H7 (cell line): Measurements from ENCODE around the gene AACS. TPM values are rescaled to one million over a fixed set of nuclear protein-coding genes. Genes with fewer than 3 reads are reported as not detected.

Experiments
- DNase-seq: peaks from one replicate; pipeline ENCODE4 v3.0.0; 2012
- H3K27me3 ChIP-seq: 2 replicates; pipeline ENCODE4 v1.6.0; 2011; ENCODE audit warnings: mild to moderate bottlenecking, low read length; ENCODE audit not compliant: control insufficient read depth, insufficient read depth
- H3K36me3 ChIP-seq: replicated peaks from 2 replicates; pipeline ENCODE4 v1.5.1; 2011; ENCODE audit warnings: low read length; ENCODE audit not compliant: control insufficient read depth, insufficient read depth
- H3K4me3 ChIP-seq: 2 replicates; pipeline ENCODE4 v1.5.1; 2011; ENCODE audit warnings: low read depth, mild to moderate bottlenecking, control low read depth, low read length, moderate library complexity; ENCODE audit not compliant: insufficient read depth
- total RNA-seq: library from RNA; depleted of rRNA; stranded (reverse); fragments of >200 nt; shearing (Covaris generic); gene quantifications from 2 replicates; pipeline ENCODE4 v1.2.3, GENCODE V29; 2014

The AACS gene
- total RNA-seq, 1 experiment from 2014 or later: 34.0 TPM

DNA sequence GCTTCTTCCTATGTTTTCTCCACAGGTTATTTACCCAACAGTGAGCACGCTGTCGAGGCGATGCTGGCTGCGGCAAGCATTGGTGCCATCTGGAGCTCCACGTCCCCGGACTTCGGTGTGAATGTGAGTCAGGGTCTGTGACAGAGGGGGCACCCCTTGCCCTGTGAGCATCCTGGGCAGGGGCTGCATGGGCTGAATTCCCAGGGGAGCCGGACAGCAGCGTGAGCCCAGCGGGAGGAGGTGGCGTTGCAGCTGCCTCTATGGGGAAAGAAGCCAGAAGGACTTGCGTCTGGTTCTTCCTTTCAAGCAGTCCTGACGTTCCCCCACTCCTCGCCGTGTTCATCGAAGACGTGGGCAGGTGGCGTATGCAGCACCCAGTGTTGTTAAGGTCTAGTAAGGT lies 26.2 kb downstream of the AACS start:
- DNase-seq: no peak
- Histone ChIP-seq H3K27me3 (no peaks in the 10 kb centered on the region), H3K4me3 (no peak overlapping the region), H3K36me3 (peaks cover 24% of the 10 kb centered on the region)

DNA sequence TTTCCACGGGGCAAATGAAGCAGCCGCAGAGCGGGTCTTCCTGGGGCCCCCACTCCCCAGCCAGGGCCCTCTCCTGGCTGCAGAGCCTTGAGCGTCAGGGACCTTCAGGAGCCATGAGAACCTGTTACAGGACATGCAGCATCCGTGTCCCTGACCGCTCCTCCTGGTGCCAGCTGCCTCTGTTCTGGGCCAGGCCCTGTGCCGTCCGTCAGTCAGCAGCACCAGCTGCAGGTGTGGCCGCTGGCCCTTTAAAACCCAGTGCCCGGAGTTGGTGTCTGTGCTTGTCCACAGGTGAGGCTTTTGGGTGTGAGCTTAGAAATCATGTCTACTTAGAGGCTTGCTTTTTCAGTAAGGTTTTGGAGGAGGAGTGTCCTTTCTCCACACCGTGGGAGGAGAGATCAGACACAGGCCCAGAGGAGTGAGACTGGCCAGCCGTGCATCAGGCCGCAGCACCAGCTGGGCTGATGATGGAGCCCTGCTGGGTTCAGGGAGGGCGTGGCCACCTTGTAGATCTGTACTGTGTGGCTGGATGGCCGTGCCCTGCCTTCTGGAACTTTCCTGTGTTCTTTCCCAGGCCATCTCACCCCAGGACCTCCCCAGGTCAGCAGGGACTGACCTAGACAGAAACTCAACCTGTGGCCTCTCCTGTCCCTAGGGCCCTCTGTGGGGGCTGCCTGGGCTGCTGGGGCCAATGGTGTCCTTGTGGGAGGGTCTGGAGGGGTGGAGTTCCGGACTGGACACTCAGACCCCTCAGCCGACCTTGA lies 27.1 kb downstream of the AACS start:
- Histone ChIP-seq H3K27me3 (no peaks in the 10 kb centered on the region), H3K4me3 (no peak overlapping the region), H3K36me3 (peaks cover 19% of the 10 kb centered on the region)
- DNase-seq: no peak

DNA sequence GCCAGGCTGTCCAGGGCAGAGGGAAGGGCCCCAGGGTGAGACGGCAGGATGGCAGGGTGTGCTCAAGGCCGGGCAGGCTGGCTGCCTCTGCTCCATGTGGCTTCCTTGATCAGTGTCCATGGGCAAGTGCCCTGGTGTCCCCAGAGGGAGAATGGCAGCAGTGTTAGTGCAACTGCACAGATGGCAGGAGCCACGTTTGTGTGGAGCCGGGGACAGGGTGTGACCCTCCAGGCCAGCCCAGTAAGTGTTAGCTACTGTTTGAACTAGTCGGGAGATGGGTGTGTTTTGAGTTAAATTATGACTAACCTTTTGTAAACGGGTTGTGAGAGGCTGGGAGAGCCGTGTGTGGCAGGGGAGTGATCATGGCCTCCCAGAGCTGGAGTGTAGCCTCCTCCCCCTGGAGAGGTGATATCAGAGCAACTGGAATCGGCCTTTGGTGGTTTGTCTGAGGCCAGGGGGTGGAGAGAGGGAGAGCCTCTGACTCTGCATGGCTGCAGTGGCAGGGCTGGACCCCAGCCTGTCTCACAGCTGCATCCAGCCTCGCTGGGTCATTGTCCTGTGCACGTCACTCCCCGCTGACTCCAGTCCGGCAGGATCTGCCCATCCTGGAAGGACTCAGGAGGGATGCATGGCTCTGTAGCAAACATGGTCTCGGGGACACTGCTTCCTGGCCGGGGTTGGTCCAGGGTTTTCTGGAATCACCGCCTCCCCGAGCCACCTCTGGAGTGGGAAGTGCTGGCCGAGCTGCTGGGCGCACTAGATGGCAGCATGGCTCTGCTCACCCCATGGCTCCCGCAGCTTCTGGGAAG lies 27.8 kb downstream of the AACS start:
- peaks cover 14% of the 10 kb centered on the region for H3K36me3 ChIP-seq
- peak; percentile 64 for DNase-seq
- H3K27me3 ChIP-seq: no peaks in the 10 kb centered on the region
- H3K4me3 ChIP-seq: no peak overlapping the region

DNA sequence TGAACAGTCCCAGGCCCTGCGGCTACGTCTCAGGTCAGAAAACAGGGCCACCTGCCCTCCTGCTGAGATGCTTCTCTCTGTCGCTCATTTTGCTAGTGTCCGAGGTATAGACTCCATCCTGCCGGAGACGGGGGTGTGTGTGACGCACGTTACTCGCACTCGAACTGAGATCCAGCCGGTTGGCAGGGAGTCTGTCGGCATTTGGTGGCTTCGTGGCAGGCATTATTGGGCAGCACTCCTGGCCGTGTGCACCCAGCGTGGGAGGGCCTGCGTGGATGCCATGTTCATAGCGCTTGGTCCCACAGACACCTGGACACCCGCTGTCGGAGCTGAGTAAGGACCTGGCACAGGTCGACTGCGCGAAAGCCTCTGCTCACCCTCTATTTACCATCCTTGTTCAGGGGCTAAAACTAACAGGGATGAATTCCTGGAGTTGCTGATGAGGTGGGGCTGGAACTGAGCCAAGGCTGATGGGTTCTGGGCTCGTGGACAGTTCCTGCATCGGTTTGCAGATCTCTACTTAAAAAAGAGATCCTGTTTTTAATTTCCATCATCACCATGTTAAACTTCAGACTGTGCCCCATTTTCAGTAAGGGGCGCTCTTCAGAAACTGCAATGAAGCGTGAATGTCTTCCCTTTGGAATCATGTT lies 28.6 kb downstream of the AACS start:
- H3K4me3 ChIP-seq: no peak overlapping the region
- H3K27me3 ChIP-seq: no peaks in the 10 kb centered on the region
- DNase-seq: peak; percentile 34
- H3K36me3 ChIP-seq: peaks cover 14% of the 10 kb centered on the region

DNA sequence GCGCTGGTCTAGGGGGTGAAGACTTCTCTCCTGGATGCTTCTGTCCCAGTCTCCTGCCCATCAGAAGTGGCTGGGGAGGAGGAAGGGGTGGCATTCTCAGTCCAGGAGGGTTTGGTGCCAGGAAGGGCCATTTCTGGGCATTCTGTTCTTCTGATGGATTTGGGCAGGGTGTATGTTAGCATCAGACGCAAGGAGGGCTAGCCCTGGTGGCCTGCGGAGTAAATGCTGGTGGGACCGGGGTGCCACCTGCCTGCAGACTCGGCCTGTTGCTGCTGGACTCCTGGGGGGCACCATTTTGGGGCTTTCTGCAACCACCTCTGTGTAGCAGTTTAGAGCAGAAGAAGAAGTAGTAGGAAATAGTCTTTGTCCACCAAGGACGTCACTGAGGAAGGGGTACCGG lies 31.7 kb downstream of the AACS start:
- no peaks in the 10 kb centered on the region for H3K27me3 ChIP-seq
- DNase-seq: no peak
- H3K4me3 ChIP-seq: no peak overlapping the region
- H3K36me3 ChIP-seq: peaks cover 5% of the 10 kb centered on the region

DNA sequence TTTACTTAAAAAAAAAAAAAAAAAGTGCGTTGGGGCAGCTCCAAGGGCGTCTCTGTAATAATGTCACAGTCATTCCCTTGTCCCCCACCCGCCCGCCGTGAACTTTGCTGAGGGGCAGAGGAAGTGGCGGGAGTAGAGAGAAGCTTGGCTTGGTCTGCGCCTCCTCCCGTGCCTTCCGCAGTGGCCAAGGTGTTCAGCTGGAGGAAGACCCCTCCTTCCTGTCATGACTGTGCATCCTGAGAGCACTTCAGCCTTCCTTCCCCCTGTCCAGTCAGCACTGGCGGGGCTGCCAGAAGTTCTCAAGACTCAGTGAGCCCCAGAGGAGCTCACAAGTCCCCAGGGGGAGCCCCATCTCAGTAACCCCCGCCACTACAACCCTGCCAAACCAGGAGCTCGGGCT lies 32.2 kb downstream of the AACS start:
- Histone ChIP-seq H3K27me3 (no peaks in the 10 kb centered on the region), H3K36me3 (peaks cover 3% of the 10 kb centered on the region)

DNA sequence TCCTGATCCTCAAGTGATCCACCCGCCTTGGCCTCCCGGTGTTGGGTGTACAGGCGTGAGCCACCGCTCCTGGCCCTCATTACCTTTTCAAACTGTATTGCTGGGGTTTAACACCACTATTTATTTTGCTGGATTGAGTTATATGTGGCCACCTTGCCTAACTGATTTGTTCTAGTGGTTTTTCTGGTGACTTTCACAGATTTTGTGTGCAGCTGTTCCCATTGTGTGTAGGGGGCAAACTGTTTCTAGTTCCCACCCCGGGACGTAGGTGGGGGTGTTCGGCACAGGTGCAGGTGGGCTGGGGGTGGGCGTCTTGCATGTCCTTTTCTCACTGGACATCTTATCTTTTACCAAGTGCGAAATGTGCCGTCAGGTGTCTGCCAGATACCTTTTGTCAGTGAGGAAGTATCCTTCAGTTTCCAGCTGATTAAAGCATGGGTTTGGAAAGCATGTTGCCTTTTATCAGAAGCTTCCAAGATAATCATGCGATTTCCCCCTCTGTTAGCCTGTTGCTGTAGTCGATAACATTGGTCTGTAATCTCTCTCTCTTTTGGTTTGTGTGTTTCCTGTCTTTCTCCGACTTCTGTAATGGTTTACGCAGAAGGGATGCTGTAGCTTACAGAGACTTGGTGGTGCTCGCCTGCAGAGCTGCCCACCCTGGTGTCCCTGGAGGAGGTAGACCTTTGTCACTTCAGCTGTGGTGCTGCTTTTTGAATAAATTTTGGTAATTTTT lies 33.6 kb downstream of the AACS start:
- Histone ChIP-seq H3K36me3 (peaks cover 5% of the 10 kb centered on the region), H3K4me3 (no peak overlapping the region), H3K27me3 (no peaks in the 10 kb centered on the region)
- DNase-seq: peak; percentile 26

More for the DNA sequence above, 32.2 kb downstream of the AACS start:
- DNase-seq: no peak
- no peak overlapping the region for H3K4me3 ChIP-seq

DNA sequence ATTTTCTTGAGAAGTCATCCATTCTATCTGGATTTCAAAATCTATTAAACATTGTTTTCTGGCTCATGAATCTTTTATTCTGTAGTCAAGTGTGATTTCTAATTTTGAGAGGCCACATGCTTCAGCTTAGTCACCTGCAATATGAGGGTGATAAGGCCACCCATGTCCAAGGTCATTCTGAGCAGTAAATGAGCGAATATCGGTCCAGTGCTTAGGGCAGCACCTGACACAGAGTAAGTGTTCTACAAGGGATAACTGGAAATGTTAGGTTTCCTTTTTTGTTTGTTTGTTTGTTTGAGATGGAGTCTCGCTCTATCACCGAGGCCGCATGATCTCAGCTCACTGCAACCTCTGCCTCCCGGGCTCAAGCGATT lies 34.2 kb downstream of the AACS start:
- Histone ChIP-seq H3K27me3 (no peaks in the 10 kb centered on the region), H3K36me3 (peaks cover 6% of the 10 kb centered on the region), H3K4me3 (no peak overlapping the region)
- no peak for DNase-seq

DNA sequence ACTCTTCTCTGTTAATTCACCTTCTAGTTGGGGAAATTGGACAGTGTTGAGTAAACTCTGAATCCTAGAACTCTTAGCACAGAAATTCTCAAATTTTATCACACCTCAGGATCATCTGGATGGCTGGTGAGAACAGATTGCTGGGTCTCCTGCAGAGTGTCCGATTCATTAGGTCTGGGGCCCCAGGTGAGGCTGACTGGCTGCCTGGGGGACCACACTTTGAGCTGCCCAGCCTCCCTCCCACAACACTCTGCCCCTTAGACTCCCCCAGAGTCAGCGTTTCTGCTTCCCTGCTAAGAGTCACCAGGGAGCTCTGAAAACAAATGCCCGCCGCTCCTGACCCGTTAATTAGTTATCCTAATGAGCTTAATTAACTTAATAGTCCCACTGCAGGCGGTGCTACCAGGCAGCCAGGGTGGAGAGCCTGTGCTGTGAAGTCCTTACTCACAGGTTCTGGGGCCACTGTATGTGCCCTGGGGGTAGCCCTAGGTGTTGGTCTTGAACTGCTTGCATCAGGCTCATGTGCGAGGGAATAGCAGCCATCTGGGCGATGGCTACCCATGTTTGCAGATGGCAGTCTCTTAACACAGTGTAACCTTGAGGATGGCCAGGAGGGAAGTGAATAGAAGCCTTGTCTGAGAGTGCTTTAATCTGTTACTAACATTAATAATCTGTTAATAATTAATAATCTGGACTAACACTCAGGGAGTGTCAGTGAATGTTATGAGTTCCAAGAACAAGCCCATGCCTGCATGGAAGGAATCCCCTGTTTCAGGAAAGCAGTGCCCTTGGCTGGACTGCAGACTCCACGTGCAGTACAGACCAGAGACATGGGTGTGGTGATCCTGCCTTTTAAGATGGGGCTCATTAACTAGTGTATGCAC lies 35.6 kb downstream of the AACS start:
- Histone ChIP-seq H3K27me3 (no peaks in the 10 kb centered on the region), H3K36me3 (peaks cover 7% of the 10 kb centered on the region), H3K4me3 (no peak overlapping the region)
- DNase-seq: peak; percentile 30

DNA sequence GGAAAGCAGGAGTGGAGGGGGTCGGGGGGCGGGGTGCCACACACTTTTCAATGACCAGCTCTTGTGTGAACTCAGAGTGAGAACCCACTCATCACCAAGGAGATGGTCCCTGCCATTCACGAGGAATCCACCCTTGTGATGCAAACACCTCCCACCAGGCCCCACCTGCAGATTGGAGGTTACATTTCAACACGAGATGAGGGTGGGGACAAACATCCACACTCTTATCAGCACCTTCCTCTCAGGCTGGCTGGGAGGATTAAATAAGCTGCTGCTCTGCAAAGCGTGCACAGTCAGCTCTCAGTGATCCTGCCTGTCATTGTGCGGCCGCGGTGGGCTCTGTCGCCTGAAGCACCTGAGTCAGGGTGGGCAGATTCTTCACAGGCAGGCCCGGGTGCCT lies 39.7 kb downstream of the AACS start:
- peaks cover 16% of the 10 kb centered on the region for H3K36me3 ChIP-seq
- H3K4me3 ChIP-seq: no peak overlapping the region
- DNase-seq: no peak
- no peaks in the 10 kb centered on the region for H3K27me3 ChIP-seq

DNA sequence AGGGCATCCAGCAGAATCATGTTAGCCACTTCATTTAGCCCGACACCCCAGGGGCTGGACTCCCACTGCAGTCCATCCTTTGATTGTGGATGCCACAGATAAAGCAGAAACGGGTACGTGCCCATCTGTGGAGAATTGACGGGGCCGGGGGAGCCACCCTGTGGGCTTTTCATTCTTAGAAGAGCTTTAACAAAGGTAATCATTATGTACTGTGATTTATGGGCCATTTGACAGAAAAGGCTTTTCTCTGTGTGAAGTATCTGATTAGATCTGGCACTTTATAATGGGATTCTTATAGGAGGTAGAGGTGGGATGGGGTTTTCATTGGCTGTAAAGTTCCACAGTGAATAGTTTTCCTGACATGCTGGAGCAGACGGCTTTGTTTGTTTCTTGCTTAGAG lies 40.4 kb downstream of the AACS start:
- Histone ChIP-seq H3K4me3 (no peak overlapping the region), H3K27me3 (no peaks in the 10 kb centered on the region), H3K36me3 (peaks cover 17% of the 10 kb centered on the region)
- DNase-seq: no peak

DNA sequence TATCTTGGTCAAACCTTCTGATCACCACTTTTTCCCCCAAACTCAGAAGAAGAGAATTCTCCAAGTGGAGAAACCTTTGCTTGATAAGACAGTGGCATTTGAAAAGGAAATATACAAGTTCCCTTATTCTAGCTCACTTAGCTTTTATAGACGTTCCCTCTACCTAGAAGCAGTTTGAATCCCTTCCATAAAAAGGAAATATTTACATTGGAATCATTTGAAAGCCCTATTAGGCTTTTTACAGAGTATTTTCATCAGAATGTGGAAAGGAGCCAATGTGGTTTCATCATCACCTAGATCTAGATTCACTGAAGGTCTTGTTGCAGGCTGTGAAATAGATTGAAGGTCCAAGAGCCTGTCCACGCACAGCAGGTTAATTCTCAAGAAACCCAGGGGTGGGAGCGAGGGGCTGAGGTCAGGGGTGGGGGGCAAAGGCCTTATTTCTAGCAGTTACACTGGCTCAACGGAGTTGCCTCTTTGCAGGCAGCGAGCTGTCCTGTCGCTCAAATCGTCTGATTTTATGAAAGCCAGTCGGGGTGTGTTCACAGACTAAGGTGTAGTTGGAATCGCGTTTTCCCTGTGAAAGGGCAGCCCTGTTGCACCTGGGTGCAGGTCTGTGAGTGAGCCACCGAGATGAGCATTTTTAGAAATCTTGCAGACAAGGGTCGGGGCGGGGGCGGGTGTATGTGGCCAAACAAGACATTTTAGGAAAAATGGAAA lies 45.6 kb downstream of the AACS start:
- no peak for DNase-seq
- Histone ChIP-seq H3K27me3 (no peaks in the 10 kb centered on the region), H3K4me3 (no peak overlapping the region), H3K36me3 (peaks cover 12% of the 10 kb centered on the region)

DNA sequence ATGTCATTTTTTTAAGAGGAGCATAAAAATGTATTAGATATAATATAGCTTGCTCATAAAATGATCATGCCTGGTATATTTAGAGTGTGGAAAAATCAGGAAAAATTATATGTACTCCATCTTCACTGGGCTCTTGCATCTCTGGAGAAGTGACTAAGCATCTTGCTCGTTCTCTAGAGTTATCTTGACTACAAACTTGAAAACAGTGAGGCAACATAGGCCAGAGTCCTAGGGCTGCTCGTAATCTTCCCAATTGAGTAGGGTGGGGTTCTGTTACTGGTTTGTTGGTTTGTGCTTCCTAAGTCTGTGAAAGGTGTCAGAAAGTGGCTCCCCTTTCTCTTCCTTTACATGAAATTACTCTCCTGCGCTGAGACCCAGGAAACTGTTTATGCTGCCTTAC lies 46.2 kb downstream of the AACS start:
- H3K36me3 ChIP-seq: peaks cover 11% of the 10 kb centered on the region
- H3K27me3 ChIP-seq: no peaks in the 10 kb centered on the region
- no peak for DNase-seq
- no peak overlapping the region for H3K4me3 ChIP-seq
